GM23338 (cell line): ENCODE results near the gene MAN1C1. TPM values are rescaled to one million over a fixed set of nuclear protein-coding genes. Genes with fewer than 3 reads are reported as not detected.

Experiments
- ATAC-seq: fragments of 200-7000 bp; cut with Tn5 transposase; 3 replicates; pipeline ENCODE4 v1.9.1; 2020
- DNase-seq: peaks from one replicate; pipeline ENCODE4 v3.0.0-alpha.2; 2015; ENCODE audit warnings: low spot score
- H2AFZ ChIP-seq: fragments of 200-600 bp; sonication (generic); 2 replicates; pipeline ENCODE4 v1.8.0; 2016; ENCODE audit warnings: antibody characterized with exemption, mild to moderate bottlenecking, moderate library complexity
- H3F3A ChIP-seq: fragments of 200-600 bp; sonication (generic); replicated peaks from 2 replicates; pipeline ENCODE4 v1.8.0; 2017; ENCODE audit warnings: antibody characterized with exemption, mixed run types, low read depth
- H3K27ac ChIP-seq: fragments of 200-600 bp; sonication (generic); 2 replicates; pipeline ENCODE4 v1.6.1; 2016; ENCODE audit warnings: low read depth
- H3K27me3 ChIP-seq: fragments of 200-600 bp; sonication (generic); 2 replicates; pipeline ENCODE4 v1.8.0; 2016; ENCODE audit warnings: mild to moderate bottlenecking, mixed run types, moderate library complexity; ENCODE audit not compliant: insufficient read depth
- H3K36me3 ChIP-seq: fragments of 200-600 bp; sonication (generic); 2 replicates; pipeline ENCODE4 v1.8.0; 2016; ENCODE audit warnings: mild to moderate bottlenecking; ENCODE audit not compliant: insufficient read depth
- H3K4me1 ChIP-seq: fragments of 200-600 bp; sonication (generic); 2 replicates; pipeline ENCODE4 v1.8.0; 2016; ENCODE audit warnings: mild to moderate bottlenecking, moderate library complexity; ENCODE audit not compliant: insufficient read depth
- H3K4me2 ChIP-seq: fragments of 200-600 bp; sonication (generic); 2 replicates; pipeline ENCODE4 v1.7.1; 2017; ENCODE audit warnings: mixed run types
- H3K4me3 ChIP-seq: fragments of 200-600 bp; sonication (generic); 2 replicates; pipeline ENCODE4 v1.6.1; 2016; ENCODE audit warnings: mixed run types
- H3K79me2 ChIP-seq: fragments of 200-600 bp; sonication (generic); replicated peaks from 2 replicates; pipeline ENCODE4 v1.8.0; 2017; ENCODE audit warnings: mild to moderate bottlenecking; ENCODE audit not compliant: insufficient read depth
- H3K9me2 ChIP-seq: fragments of 200-600 bp; sonication (generic); 2 replicates; pipeline ENCODE4 v1.8.0; 2017; ENCODE audit not compliant: insufficient read depth
- H4K20me1 ChIP-seq: fragments of 200-600 bp; sonication (generic); replicated peaks from 2 replicates; pipeline ENCODE4 v1.8.0; 2017; ENCODE audit warnings: mild to moderate bottlenecking; ENCODE audit not compliant: insufficient read depth
- H3K27ac Mint-ChIP-seq: 2 replicates; pipeline ENCODE4 v1.8.0; 2020; ENCODE audit warnings: inconsistent platforms, mild to moderate bottlenecking, moderate library complexity, mixed read lengths
- H3K27me3 Mint-ChIP-seq: 3 replicates; pipeline ENCODE4 v1.8.0; 2022; ENCODE audit warnings: low read depth, mild to moderate bottlenecking, moderate library complexity, mixed read lengths, inconsistent platforms; ENCODE audit not compliant: insufficient read depth, poor library complexity
- H3K36me3 Mint-ChIP-seq: 3 replicates; pipeline ENCODE4 v1.8.0; 2021; ENCODE audit warnings: low read depth, mild to moderate bottlenecking, inconsistent platforms, moderate library complexity, mixed read lengths
- H3K4me1 Mint-ChIP-seq: 3 replicates; pipeline ENCODE4 v1.8.0; 2020; ENCODE audit warnings: mild to moderate bottlenecking, inconsistent platforms, mixed read lengths
- H3K4me3 Mint-ChIP-seq: 3 replicates; pipeline ENCODE4 v1.8.0; 2021; ENCODE audit warnings: moderate library complexity, mild to moderate bottlenecking, inconsistent platforms, mixed read lengths
- H3K9me3 Mint-ChIP-seq: 3 replicates; pipeline ENCODE4 v1.8.0; 2020; ENCODE audit warnings: moderate library complexity, mild to moderate bottlenecking, inconsistent platforms, mixed read lengths
- CREB1 ChIP-seq: fragments of 250-450 bp; sonication (Bioruptor Pico); IDR thresholded peaks from 2 replicates; pipeline ENCODE4 v1.5.0; 2020; ENCODE audit warnings: low read depth, mild to moderate bottlenecking, moderate library complexity
- CTCF ChIP-seq, 2 experiments: fragments of 200-600 bp in 1 of 2; sonication (generic) in 1 of 2; conservative IDR thresholded peaks; 2 replicates each; pipeline versions ENCODE4 v1.5.1 to v1.6.1; 2016 to 2017; ENCODE audit warnings: antibody characterized with exemption in 2 of 2, low read depth in 2 of 2, mild to moderate bottlenecking in 2 of 2, moderate library complexity in 1 of 2
- ETS1 ChIP-seq: IDR thresholded peaks from 2 replicates; pipeline ENCODE4 v1.6.1; 2016; ENCODE audit warnings: antibody characterized with exemption
- EZH2phosphoT487 ChIP-seq: fragments of 200-600 bp; sonication (generic); IDR thresholded peaks from one replicate; pipeline ENCODE4 v1.8.1; 2018; ENCODE audit warnings: antibody characterized with exemption; ENCODE audit not compliant: unreplicated experiment
- JUNB ChIP-seq: IDR thresholded peaks from one replicate; pipeline ENCODE4 v1.6.1; 2016; ENCODE audit warnings: antibody characterized with exemption; ENCODE audit not compliant: unreplicated experiment
- NANOG ChIP-seq: IDR thresholded peaks from 2 replicates; pipeline ENCODE4 v1.6.1; 2016; ENCODE audit warnings: antibody characterized with exemption, borderline replicate concordance
- POLR2AphosphoS5 ChIP-seq: IDR thresholded peaks from 2 replicates; pipeline ENCODE4 v1.6.1; 2016; ENCODE audit warnings: antibody characterized with exemption, low read depth
- STAT1 ChIP-seq: IDR thresholded peaks from one replicate; pipeline ENCODE4 v1.6.1; 2016; ENCODE audit warnings: antibody characterized with exemption; ENCODE audit not compliant: unreplicated experiment
- ZNF114 ChIP-seq: fragments of 250-450 bp; sonication (Bioruptor Pico); IDR thresholded peaks from 2 replicates; pipeline ENCODE4 v1.5.0; 2020; ENCODE audit warnings: mild to moderate bottlenecking, moderate library complexity
- ZNF331 ChIP-seq: fragments of 250-450 bp; sonication (Bioruptor Pico); IDR thresholded peaks from 2 replicates; pipeline ENCODE4 v1.5.0; 2020; ENCODE audit warnings: low read depth, mild to moderate bottlenecking, moderate library complexity
- ZNF462 ChIP-seq: fragments of 250-450 bp; sonication (Bioruptor Pico); IDR thresholded peaks from 2 replicates; pipeline ENCODE4 v1.5.0; 2020; ENCODE audit warnings: mild to moderate bottlenecking, moderate library complexity
- polyA plus RNA-seq: library from polyadenylated mRNA; unstranded; fragments of >200 nt; fragmentation: Nextera tagmentation; extraction: Ambion mirVana; gene quantifications from 2 replicates; pipeline ENCODE4 v1.2.1, GENCODE V29; 2016
- total RNA-seq: library from RNA; depleted of rRNA; stranded (reverse); fragments of >200 nt; shearing (Covaris generic); gene quantifications from 2 replicates; pipeline ENCODE4 v1.2.3, GENCODE V29; 2014
- TF ChIP-seq, protein P1 (sequence below): IDR thresholded peaks from one replicate; pipeline ENCODE4 v1.6.1; 2018; ENCODE audit warnings: antibody characterized with exemption; ENCODE audit not compliant: unreplicated experiment

Gene MAN1C1
- total and polyA plus RNA-seq, 2 experiments from 2014 or later, result 5.4 to 13.6 TPM

- TF ChIP-seq ZNF462 (CRISPR knock-in tag) (no peak), JUNB (no peak), ZNF331 (CRISPR knock-in tag) (no peak), POLR2AphosphoS5 (no peak)
Observed at GRCh38 chr1:25771221-25772114, 154.9 kb downstream of the MAN1C1 start (continued).

- H3K27ac Mint-ChIP-seq, result no peak overlapping the region
- no peaks in the 10 kb centered on the region for H4K20me1 ChIP-seq
- peaks cover 26% of the 10 kb centered on the region for H3K4me1 Mint-ChIP-seq
- no peak overlapping the region for H2AFZ ChIP-seq
- H3K79me2 ChIP-seq, result no peaks in the 10 kb centered on the region
- no peaks in the 10 kb centered on the region for H3K9me2 ChIP-seq
- no peaks in the 10 kb centered on the region for H3K9me3 Mint-ChIP-seq
- DNase-seq (no peak), ATAC-seq (no peak)
- no peaks in the 10 kb centered on the region for H3F3A ChIP-seq
- peaks cover 11% of the 10 kb centered on the region for H3K27me3 Mint-ChIP-seq
- no peaks in the 10 kb centered on the region for H3K36me3 Mint-ChIP-seq
- H3K4me3 Mint-ChIP-seq, result no peak overlapping the region
- no peak overlapping the region for H3K4me2 ChIP-seq
- no peak for TF ChIP-seq NANOG
- TF ChIP-seq JUNB, result no peak
- TF ChIP-seq EZH2phosphoT487, result no peak
- no peak for TF ChIP-seq STAT1
- TF ChIP-seq, protein P1, sequence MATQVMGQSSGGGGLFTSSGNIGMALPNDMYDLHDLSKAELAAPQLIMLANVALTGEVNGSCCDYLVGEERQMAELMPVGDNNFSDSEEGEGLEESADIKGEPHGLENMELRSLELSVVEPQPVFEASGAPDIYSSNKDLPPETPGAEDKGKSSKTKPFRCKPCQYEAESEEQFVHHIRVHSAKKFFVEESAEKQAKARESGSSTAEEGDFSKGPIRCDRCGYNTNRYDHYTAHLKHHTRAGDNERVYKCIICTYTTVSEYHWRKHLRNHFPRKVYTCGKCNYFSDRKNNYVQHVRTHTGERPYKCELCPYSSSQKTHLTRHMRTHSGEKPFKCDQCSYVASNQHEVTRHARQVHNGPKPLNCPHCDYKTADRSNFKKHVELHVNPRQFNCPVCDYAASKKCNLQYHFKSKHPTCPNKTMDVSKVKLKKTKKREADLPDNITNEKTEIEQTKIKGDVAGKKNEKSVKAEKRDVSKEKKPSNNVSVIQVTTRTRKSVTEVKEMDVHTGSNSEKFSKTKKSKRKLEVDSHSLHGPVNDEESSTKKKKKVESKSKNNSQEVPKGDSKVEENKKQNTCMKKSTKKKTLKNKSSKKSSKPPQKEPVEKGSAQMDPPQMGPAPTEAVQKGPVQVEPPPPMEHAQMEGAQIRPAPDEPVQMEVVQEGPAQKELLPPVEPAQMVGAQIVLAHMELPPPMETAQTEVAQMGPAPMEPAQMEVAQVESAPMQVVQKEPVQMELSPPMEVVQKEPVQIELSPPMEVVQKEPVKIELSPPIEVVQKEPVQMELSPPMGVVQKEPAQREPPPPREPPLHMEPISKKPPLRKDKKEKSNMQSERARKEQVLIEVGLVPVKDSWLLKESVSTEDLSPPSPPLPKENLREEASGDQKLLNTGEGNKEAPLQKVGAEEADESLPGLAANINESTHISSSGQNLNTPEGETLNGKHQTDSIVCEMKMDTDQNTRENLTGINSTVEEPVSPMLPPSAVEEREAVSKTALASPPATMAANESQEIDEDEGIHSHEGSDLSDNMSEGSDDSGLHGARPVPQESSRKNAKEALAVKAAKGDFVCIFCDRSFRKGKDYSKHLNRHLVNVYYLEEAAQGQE, result no peak
- no peak for TF ChIP-seq CTCF (conservative IDR thresholded peaks at IDR 0.05; ENCODE audit: low read depth in 2 of 2)
- TF ChIP-seq ZNF114 (CRISPR knock-in tag), result no peak
- TF ChIP-seq POLR2AphosphoS5, result no peak
- TF ChIP-seq CREB1 (CRISPR knock-in tag), result no peak
- no peak for TF ChIP-seq ETS1
- no peaks in the 10 kb centered on the region for H3K36me3 ChIP-seq
- H3K27ac ChIP-seq, result no peak overlapping the region
- H3K27me3 ChIP-seq, result no peaks in the 10 kb centered on the region
- no peak overlapping the region for H3K4me3 ChIP-seq
- no peaks in the 10 kb centered on the region for H3K4me1 ChIP-seq
Observed at GRCh38 chr1:25772164-25772563, 155.6 kb downstream of the MAN1C1 start.
